ENCODE data around the gene PALLD.
"Not testable (repeated sequence)": the region's sequence is repeated elsewhere in the genome, so short reads cannot be mapped to it uniquely, and the experiment has no call there.

PALLD gene

GRCh38 chr4:168790898-168791297 is 294.0 kb downstream of the PALLD start:
- FAIRE-seq (no peak), DNase-seq (ENCODE audit: low spot score) (no peak)

GRCh38 chr4:168791376-168791775 is 294.5 kb downstream of the PALLD start:
- no peak for FAIRE-seq
- DNase-seq (ENCODE audit: low spot score), result no peak

- FAIRE-seq (no peak), DNase-seq (ENCODE audit: low spot score) (no peak)
Measured at GRCh38 chr4:168793542-168793941, 296.7 kb downstream of the PALLD start.

- FAIRE-seq (peak; percentile 46), DNase-seq (ENCODE audit: low spot score) (no peak)
Measured at GRCh38 chr4:168794092-168794707, 297.3 kb downstream of the PALLD start.

GRCh38 chr4:168794881-168795280 is 298.0 kb downstream of the PALLD start:
- no peak for FAIRE-seq
- no peak for DNase-seq (ENCODE audit: low spot score)

- FAIRE-seq, result no peak
- DNase-seq (ENCODE audit: low spot score), result no peak
Measured at GRCh38 chr4:168795346-168795745, 298.5 kb downstream of the PALLD start.

- FAIRE-seq, result no peak
- peak; percentile 69 for DNase-seq (ENCODE audit: low spot score)
Measured at GRCh38 chr4:168796362-168797106, 299.7 kb downstream of the PALLD start.

GRCh38 chr4:168797194-168797593 is 300.3 kb downstream of the PALLD start:
- DNase-seq (ENCODE audit: low spot score) (peak; percentile 21), FAIRE-seq (no peak)

- DNase-seq (ENCODE audit: low spot score), result no peak
- no peak for FAIRE-seq
Measured at GRCh38 chr4:168797738-168798375, 301.0 kb downstream of the PALLD start.

GRCh38 chr4:168800926-168801325 is 304.1 kb downstream of the PALLD start:
- no peak for FAIRE-seq

GRCh38 chr4:168802222-168802621 is 305.4 kb downstream of the PALLD start:
- no peak for FAIRE-seq

More at GRCh38 chr4:168800926-168801325, 304.1 kb downstream of the PALLD start:
- no peak for DNase-seq (ENCODE audit: low spot score)

GRCh38 chr4:168803052-168803451 is 306.2 kb downstream of the PALLD start:
- not testable (repeated sequence) for FAIRE-seq; DNase-seq (ENCODE audit: low spot score)

More at GRCh38 chr4:168802222-168802621, 305.4 kb downstream of the PALLD start:
- no peak for DNase-seq (ENCODE audit: low spot score)

GRCh38 chr4:168803732-168804131 is 306.9 kb downstream of the PALLD start:
- no peak for FAIRE-seq

GRCh38 chr4:168804146-168804545 is 307.3 kb downstream of the PALLD start:
- FAIRE-seq, result no peak
- DNase-seq (ENCODE audit: low spot score), result no peak

More at GRCh38 chr4:168803732-168804131, 306.9 kb downstream of the PALLD start:
- DNase-seq (ENCODE audit: low spot score), result peak; percentile 14

GRCh38 chr4:168805341-168805740 is 308.5 kb downstream of the PALLD start:
- no peak for DNase-seq (ENCODE audit: low spot score)
- FAIRE-seq, result no peak

- not testable (repeated sequence) for FAIRE-seq
Measured at GRCh38 chr4:168806247-168806646, 309.4 kb downstream of the PALLD start.

GRCh38 chr4:168811207-168811606 is 314.4 kb downstream of the PALLD start:
- DNase-seq (ENCODE audit: low spot score), result no peak
- FAIRE-seq, result no peak

More at GRCh38 chr4:168806247-168806646, 309.4 kb downstream of the PALLD start:
- DNase-seq (ENCODE audit: low spot score), result not testable (repeated sequence)

- DNase-seq (ENCODE audit: low spot score) (no peak), FAIRE-seq (no peak)
Measured at GRCh38 chr4:168811786-168812651, 315.2 kb downstream of the PALLD start.

GRCh38 chr4:168812806-168813205 is 316.0 kb downstream of the PALLD start:
- FAIRE-seq (no peak), DNase-seq (ENCODE audit: low spot score) (no peak)

- DNase-seq (ENCODE audit: low spot score) (no peak), FAIRE-seq (no peak)
Measured at GRCh38 chr4:168813890-168814289, 317.0 kb downstream of the PALLD start.

Data from urothelium cell line (cell line).